ENCODE data around the gene PRR29.
"Not testable (repeated sequence)": the region's sequence is repeated elsewhere in the genome, so short reads cannot be mapped to it uniquely, and the experiment has no call there.

The PRR29 gene

DNA sequence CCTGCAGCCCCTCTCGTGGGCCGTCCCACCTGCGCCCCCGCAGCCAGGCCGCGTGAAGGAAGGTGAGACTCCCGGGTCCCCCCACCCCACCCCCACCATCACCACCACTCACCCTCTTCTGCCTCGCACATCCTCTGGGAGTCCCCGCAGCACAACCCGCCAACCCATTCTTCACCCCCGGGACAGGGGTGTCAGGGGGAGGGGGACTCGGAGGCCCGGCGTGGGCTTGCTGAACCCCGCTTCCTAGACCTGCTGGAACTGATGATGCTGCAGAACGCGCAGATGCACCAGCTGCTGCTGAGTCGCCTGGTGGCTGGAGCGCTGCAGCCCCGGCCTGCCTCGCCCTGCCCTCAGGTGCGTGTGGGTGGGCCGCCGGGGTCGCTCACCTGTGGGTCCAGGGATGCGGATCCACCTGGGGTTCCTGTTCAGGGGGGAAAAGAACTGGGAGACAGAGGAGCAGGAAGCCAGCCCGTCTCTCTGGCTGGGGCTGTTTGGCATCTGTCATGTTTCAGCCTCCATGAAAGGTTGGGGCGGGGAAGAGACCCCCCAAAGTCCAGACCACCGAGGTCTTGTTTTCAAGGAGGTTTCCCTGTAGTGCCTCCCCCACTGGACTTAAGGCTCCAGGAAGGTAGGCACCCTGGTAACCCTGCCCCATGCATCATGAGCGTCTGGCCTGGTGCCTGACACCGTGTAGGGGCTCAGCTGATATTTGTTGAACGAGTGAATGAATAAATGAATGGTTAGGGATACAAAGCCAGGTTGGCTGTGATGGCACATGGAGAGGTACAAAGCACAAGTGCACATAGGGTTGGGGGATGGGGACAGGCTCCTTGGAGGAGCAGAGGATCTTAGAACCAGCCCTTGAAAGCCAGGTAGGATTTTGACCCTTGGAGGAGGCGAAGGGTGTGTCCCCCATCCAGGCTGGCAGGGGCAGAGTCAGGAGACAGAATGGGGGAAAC is 849 bp downstream of the PRR29 start:
- no peak for DNase-seq

DNA sequence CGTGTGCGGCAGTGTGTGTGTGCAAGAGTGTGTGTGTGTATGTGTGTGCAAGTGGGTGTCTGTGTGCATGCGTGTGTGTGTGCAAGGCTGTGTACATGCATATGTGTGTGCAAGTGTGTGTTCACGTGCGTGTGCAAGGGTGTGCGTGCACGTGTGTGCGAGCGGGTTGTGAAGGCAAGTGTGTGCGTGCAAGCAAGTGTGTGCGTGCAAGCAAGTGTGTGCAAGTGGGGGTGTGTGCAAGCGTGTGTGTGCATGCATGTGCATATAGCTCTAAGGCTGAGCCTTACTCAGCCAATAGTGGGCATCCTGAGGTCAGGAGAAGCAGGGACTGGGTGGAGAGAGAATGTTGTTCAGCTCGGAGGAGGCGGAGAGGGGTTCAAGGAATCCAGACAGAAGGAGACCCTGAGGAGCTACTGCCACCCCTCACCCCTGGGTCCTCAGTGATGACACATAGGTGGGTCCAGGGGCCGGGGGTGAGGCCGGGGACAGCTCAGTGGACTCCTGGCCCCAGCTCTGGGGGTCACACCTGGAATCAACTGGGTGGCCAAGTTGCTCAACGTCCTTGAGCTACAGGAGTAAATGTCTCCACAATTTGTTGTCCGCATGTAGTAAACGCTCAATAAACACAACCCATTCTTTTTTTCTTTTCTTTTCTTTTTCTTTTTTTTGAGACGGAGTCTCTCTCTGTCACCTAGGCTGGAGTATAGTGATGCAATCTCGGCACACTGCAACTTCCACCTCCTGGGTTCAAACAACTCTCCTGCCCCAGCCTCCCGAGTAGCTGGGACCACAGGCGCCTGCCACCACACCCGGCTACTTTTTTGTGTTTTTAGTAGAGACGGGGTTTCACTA is 1.8 kb downstream of the PRR29 start:
- DNase-seq: no peak

DNA sequence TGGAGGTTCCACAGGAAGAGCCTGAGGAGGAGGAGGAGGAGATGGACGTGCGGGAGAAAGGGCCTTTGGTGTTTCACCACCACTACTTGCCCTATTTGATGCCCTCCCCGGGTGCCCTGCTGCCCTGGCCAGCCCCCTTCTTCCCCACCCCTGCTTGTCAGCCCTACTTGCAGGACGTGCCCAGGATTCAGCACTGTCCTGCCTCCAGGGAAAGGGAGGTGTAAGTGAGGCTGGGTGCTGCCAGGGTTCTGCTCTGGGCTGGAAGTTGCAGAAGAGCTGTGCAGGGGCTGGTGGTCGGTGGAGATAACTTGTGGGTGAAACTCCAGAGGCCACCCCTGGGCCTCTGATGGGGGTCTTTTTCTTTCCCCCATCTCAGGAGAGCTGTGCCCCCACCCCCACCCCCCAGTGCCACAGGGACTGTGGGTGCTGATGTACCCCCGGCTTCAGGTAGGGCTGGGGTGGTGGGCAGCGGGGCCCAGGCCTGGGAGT is 3.0 kb downstream of the PRR29 start:
- no peak for DNase-seq

DNA sequence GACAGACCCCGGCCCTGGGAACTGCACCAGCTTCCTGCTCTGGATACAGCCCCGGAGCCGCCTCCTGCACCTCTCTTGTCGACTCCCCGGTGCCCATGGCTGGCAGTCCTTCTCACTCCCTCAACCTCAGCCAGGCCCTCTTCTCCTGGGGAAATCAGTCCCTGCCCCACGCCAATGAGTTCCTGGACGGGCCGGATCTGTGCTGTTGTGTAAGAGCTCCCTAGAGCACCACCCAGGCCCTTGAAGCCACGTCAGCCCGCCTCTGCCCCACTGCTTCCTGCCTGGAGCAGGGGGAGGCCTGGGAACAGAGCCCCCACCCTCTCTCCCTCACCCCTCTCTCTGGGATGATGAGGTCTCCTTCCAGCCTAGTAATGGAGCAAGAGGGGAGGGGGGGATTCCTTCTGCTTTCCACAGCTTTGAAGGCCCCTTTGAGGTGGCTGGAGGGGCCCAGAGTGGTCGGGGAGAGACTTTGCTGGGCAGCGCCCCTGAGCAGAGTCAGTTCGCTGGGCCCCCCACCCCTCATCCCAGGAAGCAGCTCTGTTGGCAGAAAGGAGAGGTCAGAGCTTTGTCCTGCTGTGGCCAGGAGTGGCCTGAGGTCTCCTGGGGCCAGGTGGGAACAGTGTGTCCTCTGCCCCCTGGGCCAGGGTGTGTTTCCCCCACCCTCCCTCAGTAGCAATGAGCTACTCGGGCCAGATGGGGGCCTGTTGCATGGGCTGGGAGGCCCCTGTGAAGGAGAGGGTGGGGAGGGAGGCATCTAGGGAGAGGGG is 3.8 kb downstream of the PRR29 start:
- no peak for DNase-seq

DNA sequence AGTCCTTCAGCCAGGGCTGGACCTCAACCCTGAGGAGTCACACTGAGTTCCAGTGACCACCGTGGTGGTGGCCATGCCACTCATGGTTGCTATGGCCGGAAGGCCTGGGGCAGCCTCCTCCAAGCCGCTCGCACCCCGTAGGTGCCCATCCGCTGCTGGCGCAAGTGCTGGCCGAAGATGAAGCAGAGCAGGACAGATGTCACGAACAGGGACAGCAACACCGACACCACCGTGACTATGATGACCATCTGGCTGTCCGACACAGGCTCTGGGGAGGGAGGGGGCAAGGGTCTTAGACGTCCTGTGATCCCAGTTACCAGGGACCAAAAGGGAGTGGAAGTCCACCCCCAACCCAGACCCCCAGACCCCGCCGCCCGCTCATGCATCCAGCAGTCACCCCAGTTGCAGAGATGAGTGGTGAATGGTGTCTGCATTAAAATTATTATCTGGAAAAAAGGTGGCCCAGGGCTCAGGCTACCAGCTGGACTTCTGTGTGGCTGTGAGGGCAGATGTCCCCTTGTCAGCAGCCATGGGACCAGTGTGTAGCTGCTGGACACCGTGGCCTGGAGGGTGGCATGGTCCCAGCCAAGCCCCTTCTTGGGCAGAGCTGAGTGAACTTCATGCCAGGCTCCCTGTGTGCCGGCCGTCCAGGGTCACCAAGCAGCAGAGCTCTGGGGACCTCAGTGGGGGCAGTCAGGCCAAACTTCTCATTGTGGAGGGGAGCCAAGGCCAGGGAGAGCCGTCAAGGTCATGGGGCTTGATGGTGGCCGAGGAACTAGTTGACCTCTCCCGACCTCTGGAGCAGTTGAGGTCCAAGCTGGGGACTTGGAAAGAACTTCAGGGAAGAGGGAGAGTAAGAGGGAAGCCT is 4.7 kb downstream of the PRR29 start:
- no peak for DNase-seq

DNA sequence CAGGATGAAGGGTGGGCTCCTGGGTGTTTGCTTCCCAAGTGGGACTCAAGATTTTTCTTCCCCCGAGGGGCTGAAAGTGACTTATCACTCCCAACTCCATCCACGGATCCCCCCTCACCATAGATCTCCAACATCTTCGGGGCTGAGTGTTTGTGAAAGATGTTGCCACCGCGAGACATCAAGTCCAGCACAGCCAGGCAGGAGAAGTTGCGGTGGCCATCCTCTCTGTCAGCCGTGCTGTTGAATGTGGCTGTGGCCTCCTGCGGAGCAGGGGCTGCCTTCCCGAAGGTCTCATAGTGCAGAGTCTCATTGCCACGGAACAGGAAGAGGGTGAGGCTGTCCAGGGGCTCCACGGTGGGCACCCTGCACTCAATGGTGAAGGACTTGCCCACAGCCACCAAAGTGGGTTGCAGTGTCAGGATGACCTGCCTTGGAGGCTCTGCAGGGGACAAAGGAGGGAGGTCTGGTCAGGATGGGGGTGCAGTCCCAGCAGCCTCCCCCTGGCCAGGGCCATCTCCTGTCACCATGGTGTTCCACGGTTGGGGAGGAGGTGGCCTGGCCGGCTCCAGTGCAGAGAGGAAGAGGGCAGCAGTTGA is 5.5 kb downstream of the PRR29 start:
- DNase-seq: no peak

DNA sequence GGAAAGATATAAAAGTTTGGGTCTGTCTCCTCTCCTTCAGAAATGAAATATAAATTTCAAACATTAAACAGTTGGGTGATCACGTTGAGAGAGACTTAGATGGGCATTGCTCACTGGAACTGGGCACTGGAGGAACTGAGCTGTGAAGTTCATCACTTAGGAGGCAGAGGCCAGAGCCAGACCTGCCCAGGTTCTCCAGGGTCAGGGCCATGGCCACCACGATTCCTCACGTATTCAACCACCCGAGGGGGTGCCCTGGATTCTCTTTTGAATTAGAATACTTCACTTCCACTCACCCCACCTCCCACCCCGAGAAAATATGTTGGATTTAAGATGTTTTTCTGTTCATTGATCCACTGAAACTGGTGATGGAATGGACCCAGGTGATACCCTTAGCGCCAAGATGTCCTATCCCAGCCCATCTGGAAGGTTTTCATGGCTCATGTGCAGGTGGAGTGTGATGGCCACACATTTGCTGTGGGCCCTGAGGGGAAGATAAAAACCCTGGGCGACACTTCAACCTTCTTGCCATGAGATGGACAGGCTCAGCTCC is 6.1 kb downstream of the PRR29 start:
- DNase-seq: no peak

DNA sequence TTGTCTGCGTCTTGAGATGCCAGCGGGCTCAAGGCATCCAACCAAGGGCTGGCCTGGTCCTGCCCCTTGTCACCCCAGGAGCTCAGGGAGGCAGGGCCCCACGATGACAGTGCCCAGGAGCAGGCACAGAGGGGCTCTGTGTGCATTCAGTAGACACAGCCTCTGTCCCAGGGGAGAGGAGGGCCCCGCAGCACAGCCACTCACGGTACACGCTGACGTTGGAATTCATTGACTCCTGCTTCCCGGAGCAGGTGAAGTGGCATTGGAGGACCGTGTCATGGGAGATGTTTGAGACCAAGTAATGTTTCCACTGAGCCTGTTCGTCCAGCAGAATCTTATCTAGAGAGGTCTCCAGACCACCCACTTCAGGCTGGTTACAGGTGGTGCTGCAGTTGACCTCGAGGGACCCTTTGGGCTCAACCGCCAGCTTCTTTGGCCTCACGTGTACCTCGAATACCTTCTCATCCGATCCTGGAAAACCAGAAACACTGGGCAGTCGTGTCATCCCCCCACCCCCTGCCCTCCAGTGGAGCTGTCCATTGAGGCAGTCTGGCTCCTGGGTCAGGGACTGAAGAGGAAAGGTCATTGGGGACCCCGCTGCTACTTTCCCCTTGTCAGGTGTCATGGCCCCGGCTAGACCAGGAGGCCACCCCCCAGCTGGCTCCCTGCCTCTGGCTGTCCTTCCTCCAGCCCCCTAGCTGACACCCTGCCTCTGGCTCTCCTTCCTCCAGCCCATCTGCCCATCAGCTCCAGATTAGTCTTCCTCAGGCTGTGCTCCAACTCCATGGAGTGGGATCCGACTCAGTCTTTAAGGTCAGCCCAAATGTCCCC is 7.0 kb downstream of the PRR29 start:
- no peak for DNase-seq

DNA sequence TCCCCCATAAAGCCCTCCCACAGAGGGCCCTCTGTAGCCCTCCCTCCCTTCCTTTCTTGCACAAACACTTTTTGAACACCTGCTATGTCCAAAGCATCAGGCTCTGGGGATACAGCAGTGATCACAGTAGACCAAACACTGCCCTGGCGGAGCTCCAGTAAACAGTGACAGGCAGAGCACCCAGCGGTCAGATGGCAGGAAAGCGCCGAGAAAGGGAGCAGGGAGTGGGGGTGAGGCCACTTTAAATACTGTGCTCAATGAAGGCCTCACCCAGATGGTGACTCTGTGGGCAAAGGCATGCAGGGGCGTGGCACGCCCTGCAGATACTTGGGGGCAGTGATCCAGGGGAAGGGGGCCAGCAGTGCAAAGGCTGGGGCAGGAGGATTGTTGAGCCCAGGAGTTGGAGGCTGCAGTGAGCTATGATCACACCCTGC is 7.6 kb downstream of the PRR29 start:
- no peak for DNase-seq

DNA sequence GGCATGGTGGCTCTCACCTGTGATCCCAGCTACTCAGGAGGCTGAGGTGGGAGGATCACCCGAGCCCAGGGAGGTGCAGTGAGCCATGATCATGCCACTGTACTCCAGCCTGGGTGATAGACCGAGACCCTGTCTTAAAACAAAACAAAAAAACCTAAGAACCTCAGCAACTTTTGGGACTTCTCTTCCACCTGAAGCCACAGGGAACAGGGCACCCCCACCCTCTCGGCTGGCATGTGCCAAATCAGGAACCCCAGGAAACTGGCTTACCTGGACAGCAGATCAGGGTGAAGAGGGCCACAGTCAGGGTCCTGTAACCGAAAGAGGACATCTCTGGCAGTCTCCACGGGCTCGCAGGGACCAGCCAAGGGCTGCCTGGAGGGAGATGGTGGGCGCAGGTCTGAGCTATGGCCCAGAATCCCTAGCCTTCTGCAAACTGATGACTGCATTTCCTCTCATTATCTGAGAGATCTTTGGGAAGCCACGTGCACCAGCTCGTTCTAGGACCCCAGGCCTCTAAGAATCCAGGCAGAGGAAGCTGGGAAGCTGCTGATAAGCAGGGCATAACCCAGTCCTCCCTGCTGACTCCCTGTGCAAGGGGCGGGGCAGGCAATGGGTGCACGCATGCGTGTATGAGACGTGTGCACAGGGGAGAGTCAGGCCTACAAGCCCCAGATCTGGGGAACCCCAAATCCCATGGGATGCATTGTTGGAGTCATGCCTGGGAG is 8.4 kb downstream of the PRR29 start:
- no peak for DNase-seq

DNA sequence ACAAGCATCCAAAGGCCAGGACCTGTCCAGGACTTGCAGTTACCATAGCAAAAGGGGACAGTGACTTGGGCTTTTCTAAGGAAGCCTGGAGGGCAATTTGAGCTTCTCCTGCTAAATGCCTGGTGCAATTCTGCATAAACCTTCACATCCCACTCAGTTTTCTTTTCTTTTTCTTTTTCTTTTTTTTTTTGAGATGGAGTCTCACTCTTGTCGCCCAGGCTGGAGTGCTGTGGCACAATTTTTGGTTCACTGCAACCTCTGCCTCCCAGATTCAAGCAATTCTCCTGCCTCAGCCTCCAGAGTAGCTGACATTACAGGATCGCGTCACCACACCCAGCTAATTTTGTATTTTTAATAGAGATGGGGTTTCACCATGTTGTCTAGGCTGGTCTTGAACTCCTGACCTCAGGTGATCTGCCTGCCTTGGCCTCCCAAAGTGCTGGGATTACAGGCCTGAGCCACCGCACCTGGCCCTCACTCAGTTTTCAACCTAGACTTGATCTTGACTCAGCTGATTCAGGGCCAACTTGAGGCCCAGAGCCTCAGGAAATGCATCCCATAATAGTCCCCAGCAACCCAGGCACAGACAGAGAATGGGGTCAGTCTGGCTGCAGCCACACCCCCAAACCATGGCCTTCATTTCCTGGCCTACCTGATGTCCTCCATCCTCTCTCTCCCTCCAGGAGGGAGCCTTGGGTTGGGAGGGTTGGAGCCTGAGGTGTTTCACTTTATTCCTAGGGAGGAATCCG is 9.1 kb downstream of the PRR29 start:
- not testable (repeated sequence) for DNase-seq

DNA sequence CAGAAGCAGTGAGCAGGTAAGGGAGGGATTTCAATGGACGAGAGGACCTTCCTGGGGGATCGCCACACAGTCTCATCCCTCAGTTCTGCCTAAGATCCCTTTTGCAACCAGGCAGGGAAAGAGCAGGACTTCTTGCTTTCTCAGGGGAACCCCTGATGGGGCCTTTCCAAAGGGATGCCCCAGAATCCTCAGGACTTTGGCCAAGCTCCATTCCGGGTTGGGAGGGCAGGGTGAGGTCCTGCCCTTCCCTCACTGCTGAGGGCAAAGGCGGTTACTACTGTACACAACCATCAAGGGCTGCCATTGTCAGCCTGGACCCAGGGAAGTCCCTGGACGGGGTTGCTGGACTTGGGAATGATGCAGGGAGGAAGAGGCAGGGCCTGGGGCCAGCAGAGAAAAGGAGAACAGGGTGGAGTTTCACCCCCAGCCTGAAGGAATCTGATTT is 9.7 kb downstream of the PRR29 start:
- no peak for DNase-seq

DNA sequence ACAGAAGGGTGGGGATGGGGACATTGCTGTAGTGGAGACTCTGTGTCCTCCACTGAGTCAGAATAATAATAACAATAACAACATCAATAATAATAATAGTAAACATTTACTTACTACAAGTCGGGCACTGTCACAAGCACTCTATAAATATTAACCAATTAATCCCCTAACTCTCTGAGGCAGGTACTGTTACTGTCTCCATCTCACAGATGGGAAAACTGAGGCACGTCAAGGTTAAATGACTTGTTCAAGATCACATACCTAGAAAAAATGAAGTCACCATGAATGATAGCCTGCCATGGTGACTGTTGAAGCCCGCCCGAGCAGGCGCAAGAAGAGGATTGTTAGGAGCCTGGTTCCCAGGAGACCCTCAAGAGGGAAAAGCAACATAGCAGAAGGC is 10.2 kb downstream of the PRR29 start:
- DNase-seq: no peak

DNA sequence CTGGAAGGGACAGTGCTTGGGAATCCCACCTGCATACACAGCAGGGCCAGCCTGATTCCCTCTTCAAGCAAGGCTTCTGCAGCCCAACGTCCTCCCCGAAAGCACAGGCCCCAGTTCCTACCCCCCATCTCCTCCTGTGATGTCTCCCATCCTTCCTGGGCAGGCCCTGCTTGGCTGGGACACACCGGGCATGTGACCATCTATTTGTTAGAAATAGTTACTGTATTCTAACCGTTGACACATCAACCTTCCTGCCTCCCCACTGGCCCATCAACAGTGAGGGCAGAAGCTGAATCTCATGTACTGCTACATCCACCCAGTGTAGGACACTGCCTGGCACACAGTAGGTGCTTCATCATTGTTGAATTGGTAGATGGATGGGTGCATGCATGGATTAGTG is 10.7 kb downstream of the PRR29 start:
- no peak for DNase-seq

DNA sequence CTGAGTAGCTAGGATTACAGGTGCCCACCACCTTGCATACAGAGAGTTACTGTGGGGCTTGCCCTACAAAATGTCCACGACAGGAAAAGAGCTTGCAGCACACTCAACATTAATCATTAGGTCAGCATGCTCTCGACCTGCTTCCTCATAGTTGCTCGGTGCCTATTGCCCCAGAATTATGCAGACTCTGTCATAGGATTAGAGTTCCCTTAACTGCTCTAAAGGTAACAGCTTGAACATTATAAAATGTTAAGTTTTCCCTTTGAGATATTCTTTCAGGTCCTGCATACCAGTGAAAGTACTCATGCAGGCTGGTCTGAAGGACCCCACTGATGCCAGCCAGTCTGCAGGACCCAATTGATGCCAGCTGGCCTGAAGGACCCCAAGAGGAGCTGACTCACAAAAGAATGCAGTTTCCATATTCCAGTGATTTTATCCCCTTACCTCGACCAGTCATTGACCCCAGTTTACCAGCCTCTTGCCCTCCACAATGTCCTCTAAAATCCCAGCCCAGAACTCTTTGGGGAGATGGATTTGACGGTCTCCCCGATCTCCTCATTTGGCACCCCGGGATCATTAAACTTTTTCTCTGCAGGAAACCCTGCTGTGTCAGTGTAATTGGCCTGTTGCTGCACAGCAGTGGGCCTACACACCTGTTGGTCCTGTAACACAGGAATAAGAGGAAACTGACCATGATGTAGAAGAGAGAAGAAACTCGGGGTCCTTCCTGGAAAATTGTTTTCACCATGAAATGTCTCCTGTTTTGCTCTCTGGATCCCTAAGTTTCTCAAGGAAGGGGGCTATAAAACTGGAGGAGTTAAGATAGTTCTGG is 11.6 kb downstream of the PRR29 start:
- no peak for DNase-seq

DNA sequence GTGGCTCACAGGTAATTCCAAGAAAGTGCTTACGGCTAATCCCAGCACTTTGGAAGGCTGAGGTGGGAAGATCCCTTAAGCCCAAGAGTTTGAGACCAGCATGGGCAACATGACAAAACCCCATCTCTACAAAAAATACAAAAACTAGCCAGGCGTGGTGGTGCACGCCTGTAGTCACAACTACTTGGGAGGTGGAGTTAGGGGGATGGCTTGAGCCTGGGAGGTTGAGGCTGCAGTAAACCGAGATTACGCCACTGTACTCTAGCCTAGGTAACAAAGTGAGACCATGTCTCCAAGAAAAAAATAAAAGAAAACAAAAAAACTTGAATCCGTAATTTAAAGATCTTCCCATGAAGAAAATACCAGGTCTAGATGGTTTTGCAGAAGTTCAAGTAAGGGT is 17.3 kb downstream of the PRR29 start:
- DNase-seq: no peak

DNA sequence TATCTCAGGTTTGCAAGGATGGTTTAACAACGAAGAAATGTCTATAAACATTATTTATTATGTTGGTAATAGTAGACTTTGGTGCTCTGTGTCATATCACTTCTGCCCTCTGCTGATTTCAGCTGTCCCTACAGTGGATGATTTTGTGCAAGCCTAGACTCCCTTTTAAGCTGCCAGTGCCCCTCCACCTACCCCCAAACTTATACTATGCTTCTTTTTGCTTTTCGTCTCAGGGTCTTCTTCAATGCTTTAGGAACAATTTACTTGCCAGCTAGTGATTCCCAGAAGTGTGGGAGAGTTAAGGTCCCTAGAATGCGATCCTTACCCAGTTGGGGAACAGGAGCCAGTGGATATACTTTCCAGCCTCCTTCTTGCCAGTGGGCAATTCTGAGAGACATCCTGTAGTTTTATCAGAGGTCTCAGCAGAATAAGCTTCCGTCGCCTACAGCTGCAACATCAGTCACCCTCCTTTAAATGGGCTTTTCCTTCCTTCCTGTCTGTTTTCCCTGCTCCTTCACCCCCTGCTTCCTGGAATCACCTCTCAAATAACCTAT is 18.2 kb downstream of the PRR29 start:
- no peak for DNase-seq
